DMS53 treated with DMSO at 0.1 percent for 48 hours (cell line): ENCODE measurements around the gene UBAC2.
"Not testable (repeated sequence)": the region's sequence is repeated elsewhere in the genome, so short reads cannot be mapped to it uniquely, and the experiment has no call there.

Experiments
- DNase-seq: peaks from one replicate; lab custom pipeline; 2025; ENCODE audit not compliant: unreplicated experiment; lab: John Stamatoyannopoulos, UW

The UBAC2 gene

GRCh38 chr13:99182439-99182838, 18.2 kb upstream of the UBAC2 start:
- no peak for DNase-seq

GRCh38 chr13:99185606-99186005, 15.0 kb upstream of the UBAC2 start:
- no peak for DNase-seq

GRCh38 chr13:99190147-99190985, 10.3 kb upstream of the UBAC2 start:
- no peak for DNase-seq

GRCh38 chr13:99191336-99191899, 9.2 kb upstream of the UBAC2 start:
- DNase-seq, result no peak

GRCh38 chr13:99191900-99192399, 8.7 kb upstream of the UBAC2 start:
- DNase-seq, result peak; percentile 35

GRCh38 chr13:99192480-99192879, 8.2 kb upstream of the UBAC2 start:
- no peak for DNase-seq

- no peak for DNase-seq
Measured at GRCh38 chr13:99193152-99193551, 7.5 kb upstream of the UBAC2 start.

GRCh38 chr13:99196466-99197116, 4.1 kb upstream of the UBAC2 start:
- peak; percentile 24 for DNase-seq

- DNase-seq, result no peak
Measured at GRCh38 chr13:99197117-99197651, 3.5 kb upstream of the UBAC2 start.

GRCh38 chr13:99199541-99200431, 868 bp upstream of the UBAC2 start:
- DNase-seq, result no peak

GRCh38 chr13:99203601-99204579, 3.2 kb downstream of the UBAC2 start:
- no peak for DNase-seq

GRCh38 chr13:99205621-99206220, 5.1 kb downstream of the UBAC2 start:
- no peak for DNase-seq

- no peak for DNase-seq
Measured at GRCh38 chr13:99206226-99206625, 5.6 kb downstream of the UBAC2 start.

- no peak for DNase-seq
Measured at GRCh38 chr13:99206873-99207272, 6.2 kb downstream of the UBAC2 start.

- DNase-seq, result no peak
Measured at GRCh38 chr13:99207511-99207910, 6.9 kb downstream of the UBAC2 start.

- no peak for DNase-seq
Measured at GRCh38 chr13:99208185-99208584, 7.5 kb downstream of the UBAC2 start.

GRCh38 chr13:99208845-99209527, 8.3 kb downstream of the UBAC2 start:
- DNase-seq, result no peak

- DNase-seq, result not testable (repeated sequence)
Measured at GRCh38 chr13:99210627-99211026, 10.0 kb downstream of the UBAC2 start.
